Keratinocyte (primary cell): ENCODE data around the gene PRMT2. TPM values are rescaled to one million over a fixed set of nuclear protein-coding genes. Genes with fewer than 3 reads are reported as not detected.

ENCODE experiments used
- DNase-seq: peaks from one replicate; pipeline ENCODE4 v3.0.0-alpha.2; 2011; ENCODE audit warnings: low read depth, missing footprints, low spot score
- FAIRE-seq: peaks from 2 replicates; lab custom pipeline; 2011; peaks lifted over from hg19 to GRCh38; lab: Jason Lieb, UNC
- H2AFZ ChIP-seq: 2 replicates; pipeline ENCODE4 v1.6.0; 2012; ENCODE audit warnings: low read length, control low read depth, inconsistent platforms; ENCODE audit not compliant: control insufficient read depth
- H3K27ac ChIP-seq: 2 replicates; pipeline ENCODE4 v1.5.1; 2011; ENCODE audit warnings: low read length; ENCODE audit not compliant: control insufficient read depth, insufficient read depth
- H3K27me3 ChIP-seq: 3 replicates; pipeline ENCODE4 v1.6.0; 2011; ENCODE audit warnings: low read length; ENCODE audit not compliant: control insufficient read depth, insufficient read depth; ENCODE audit errors: extremely low read depth
- H3K36me3 ChIP-seq, 2 experiments: 2 replicates in 1 of 2; 3 replicates in 1 of 2; pipeline ENCODE4 v1.5.1; 2011; ENCODE audit warnings: low read length in 2 of 2, mild to moderate bottlenecking in 1 of 2; ENCODE audit not compliant: control insufficient read depth in 2 of 2, insufficient read depth in 2 of 2; ENCODE audit errors: extremely low read depth in 1 of 2
- H3K4me1 ChIP-seq: 3 replicates; pipeline ENCODE4 v1.5.1; 2011; ENCODE audit warnings: low read length; ENCODE audit not compliant: control insufficient read depth, insufficient read depth; ENCODE audit errors: extremely low read depth
- H3K4me2 ChIP-seq: 3 replicates; pipeline ENCODE4 v1.6.0; 2011; ENCODE audit warnings: low read depth, low read length; ENCODE audit not compliant: control insufficient read depth, insufficient read depth; ENCODE audit errors: extremely low read depth
- H3K4me3 ChIP-seq, 3 experiments: fragments of 200-600 bp in 1 of 3; sonication (generic) in 1 of 3; 2 replicates in 2 of 3; 3 replicates in 1 of 3; pipeline ENCODE4 v1.5.1; 2011 to 2016; ENCODE audit warnings: low read length in 3 of 3, mild to moderate bottlenecking in 3 of 3, control low read depth in 2 of 3, inconsistent platforms in 1 of 3, low read depth in 1 of 3, mixed read lengths in 1 of 3, mixed run types in 1 of 3, moderate library complexity in 1 of 3; ENCODE audit not compliant: control insufficient read depth in 2 of 3, insufficient read depth in 2 of 3; ENCODE audit errors: extremely low read depth in 1 of 3
- H3K79me2 ChIP-seq: 2 replicates; pipeline ENCODE4 v1.6.0; 2012; ENCODE audit warnings: low read length; ENCODE audit not compliant: control insufficient read depth, insufficient read depth
- H3K9ac ChIP-seq: 3 replicates; pipeline ENCODE4 v1.6.0; 2011; ENCODE audit warnings: low read length; ENCODE audit not compliant: control insufficient read depth, insufficient read depth; ENCODE audit errors: extremely low read depth
- H3K9me1 ChIP-seq: 3 replicates; pipeline ENCODE4 v1.6.0; 2011; ENCODE audit warnings: low read length; ENCODE audit not compliant: control insufficient read depth, insufficient read depth; ENCODE audit errors: extremely low read depth
- H3K9me3 ChIP-seq: 2 replicates; pipeline ENCODE4 v1.5.1; 2012; ENCODE audit warnings: low read depth, low read length; ENCODE audit not compliant: control insufficient read depth
- H4K20me1 ChIP-seq: 3 replicates; pipeline ENCODE4 v1.6.0; 2011; ENCODE audit warnings: low read length; ENCODE audit not compliant: control insufficient read depth, insufficient read depth; ENCODE audit errors: extremely low read depth
- EZH2 ChIP-seq: IDR thresholded peaks from one replicate; pipeline ENCODE4 v1.6.1; 2012; ENCODE audit warnings: inconsistent platforms, mild to moderate bottlenecking, low read length, moderate library complexity
- dilution Hi-C: fragments of 300-500 bp; cut with MboI; formaldehyde crosslinking; loops from one replicate; pipeline ENCODE4 v1.7.0; 2020; ENCODE audit warnings: low sequenced_read_pairs; ENCODE audit not compliant: extremely low pct_ligation_motif_present
- polyA plus RNA-seq, 5 experiments: library from polyadenylated mRNA; depleted of rRNA in 3 of 5; stranded (reverse) in 3 of 5; stranded (forward) in 1 of 5; unstranded in 1 of 5; fragments of >200 nt; gene quantifications; 1 replicate in 1 of 5; 2 replicates in 3 of 5; 3 replicates in 1 of 5; pipeline versions ENCODE4 v1.2.1 to v1.2.3, GENCODE V29; 2011 to 2012; ENCODE audit warnings: missing spikeins in 2 of 5, low read depth in 1 of 5, low replicate concordance in 1 of 5
- TF ChIP-seq, protein P1 (sequence below), 3 experiments: IDR thresholded peaks in 1 of 3; conservative IDR thresholded peaks in 1 of 3; optimal IDR thresholded peaks in 1 of 3; 2 replicates in 2 of 3; 3 replicates in 1 of 3; pipeline versions ENCODE3 to v1.5.1; 2011; ENCODE audit warnings: low read length in 3 of 3, mild to moderate bottlenecking in 3 of 3, moderate library complexity in 2 of 3, control low read depth in 1 of 3, inconsistent platforms in 1 of 3; ENCODE audit not compliant: insufficient read depth in 2 of 3; ENCODE audit errors: extremely low read depth in 1 of 3

PRMT2 gene
- polyA plus RNA-seq, 1 donor (not counting 4 experiments of a cell fraction or from before 2014, with no cell fraction given), result 97.3 TPM

DNA sequence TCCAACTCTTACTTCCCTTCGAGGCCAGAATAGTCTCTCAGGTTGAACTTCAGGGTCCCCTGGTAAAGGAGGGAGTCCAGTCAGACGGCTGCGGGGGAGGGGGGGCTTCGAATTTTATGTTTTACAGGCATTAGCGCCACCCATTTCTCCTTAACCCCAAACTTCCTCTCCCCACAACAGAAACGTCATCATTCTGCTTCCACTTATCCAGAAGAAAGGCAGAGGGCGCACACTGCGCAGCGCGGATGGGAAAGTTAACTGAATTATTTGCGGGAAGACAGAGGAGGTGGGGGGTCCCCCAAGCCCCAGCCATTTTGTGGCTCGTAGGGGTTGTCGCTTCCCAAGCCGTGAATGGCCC, 529 bp upstream of the PRMT2 start:
- Histone ChIP-seq H3K9me1 (no peaks in the 10 kb centered on the region), H4K20me1 (peaks cover 8% of the 10 kb centered on the region), H3K9ac (peak overlapping the region; percentile 100), H2AFZ (peak overlapping the region; percentile 89), H3K79me2 (peaks cover 42% of the 10 kb centered on the region), H3K9me3 (no peaks in the 10 kb centered on the region), H3K4me1 (peaks cover 30% of the 10 kb centered on the region), H3K4me3 (peak overlapping the region; percentile 79 to 99 (median 96)), H3K27me3 (no peaks in the 10 kb centered on the region), H3K27ac (peak overlapping the region; percentile 97), H3K36me3 (peaks cover 0 to 9% of the 10 kb centered on the region in 2 experiments), H3K4me2 (peak overlapping the region; percentile 97)
- DNase-seq (no peak), FAIRE-seq (no peak)
- dilution Hi-C loops, result no loop called here
- TF ChIP-seq, protein P1, sequence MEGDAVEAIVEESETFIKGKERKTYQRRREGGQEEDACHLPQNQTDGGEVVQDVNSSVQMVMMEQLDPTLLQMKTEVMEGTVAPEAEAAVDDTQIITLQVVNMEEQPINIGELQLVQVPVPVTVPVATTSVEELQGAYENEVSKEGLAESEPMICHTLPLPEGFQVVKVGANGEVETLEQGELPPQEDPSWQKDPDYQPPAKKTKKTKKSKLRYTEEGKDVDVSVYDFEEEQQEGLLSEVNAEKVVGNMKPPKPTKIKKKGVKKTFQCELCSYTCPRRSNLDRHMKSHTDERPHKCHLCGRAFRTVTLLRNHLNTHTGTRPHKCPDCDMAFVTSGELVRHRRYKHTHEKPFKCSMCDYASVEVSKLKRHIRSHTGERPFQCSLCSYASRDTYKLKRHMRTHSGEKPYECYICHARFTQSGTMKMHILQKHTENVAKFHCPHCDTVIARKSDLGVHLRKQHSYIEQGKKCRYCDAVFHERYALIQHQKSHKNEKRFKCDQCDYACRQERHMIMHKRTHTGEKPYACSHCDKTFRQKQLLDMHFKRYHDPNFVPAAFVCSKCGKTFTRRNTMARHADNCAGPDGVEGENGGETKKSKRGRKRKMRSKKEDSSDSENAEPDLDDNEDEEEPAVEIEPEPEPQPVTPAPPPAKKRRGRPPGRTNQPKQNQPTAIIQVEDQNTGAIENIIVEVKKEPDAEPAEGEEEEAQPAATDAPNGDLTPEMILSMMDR (optimal IDR thresholded peaks at IDR 0.05 in 1 of 3, IDR thresholded peaks at IDR 0.05 in 1 of 3, conservative IDR thresholded peaks at IDR 0.05 in 1 of 3; ENCODE audit: extremely low read depth in 1 of 3, insufficient read depth in 2 of 3, low read length in 3 of 3), result peak in 1 of 3 experiments; percentile 36
- TF ChIP-seq EZH2, result no peak

DNA sequence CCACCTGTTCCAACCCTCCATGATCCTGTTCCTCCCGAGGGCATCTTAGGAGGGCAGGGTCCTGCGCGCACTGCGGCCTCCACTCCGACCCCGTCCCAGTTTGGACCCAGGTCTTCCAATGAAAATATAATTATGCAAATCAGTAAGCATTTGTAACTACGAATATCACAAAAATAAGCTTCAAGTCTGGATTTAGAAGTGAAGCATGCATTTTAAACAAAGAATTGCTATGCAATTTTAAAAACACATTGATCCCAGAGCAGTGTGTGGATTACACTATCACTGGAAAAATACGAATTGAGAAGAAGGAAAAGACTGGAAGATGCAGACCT, 673 bp downstream of the PRMT2 start:
- DNase-seq (no peak), FAIRE-seq (no peak)
- Histone ChIP-seq H3K27ac (peak overlapping the region; percentile 97), H2AFZ (peak overlapping the region; percentile 98), H3K9me3 (no peaks in the 10 kb centered on the region), H3K9me1 (no peaks in the 10 kb centered on the region), H3K9ac (peak overlapping the region; percentile 100), H3K4me1 (peaks cover 30% of the 10 kb centered on the region), H3K36me3 (peaks cover 0 to 13% of the 10 kb centered on the region in 2 experiments), H3K79me2 (peaks cover 47% of the 10 kb centered on the region), H4K20me1 (peaks cover 11% of the 10 kb centered on the region), H3K27me3 (no peaks in the 10 kb centered on the region), H3K4me3 (peak overlapping the region; percentile 79 to 99 (median 96)), H3K4me2 (peak overlapping the region; percentile 97)
- dilution Hi-C loops, result no loop called here
- TF ChIP-seq, protein P1 (optimal IDR thresholded peaks at IDR 0.05 in 1 of 3, IDR thresholded peaks at IDR 0.05 in 1 of 3, conservative IDR thresholded peaks at IDR 0.05 in 1 of 3; ENCODE audit: extremely low read depth in 1 of 3, insufficient read depth in 2 of 3, low read length in 3 of 3), result no peak
- no peak for TF ChIP-seq EZH2
